ENCODE data around the gene AURKAIP1. TPM values are rescaled to one million over a fixed set of nuclear protein-coding genes. Genes with fewer than 3 reads are reported as not detected.

AURKAIP1 gene
- total and polyA plus RNA-seq, 9 of the 15 experiments (the other 6 are each of a cell fraction or from before 2014, with no cell fraction given), result 7.8 to 478 (median 92.0) TPM

DNA sequence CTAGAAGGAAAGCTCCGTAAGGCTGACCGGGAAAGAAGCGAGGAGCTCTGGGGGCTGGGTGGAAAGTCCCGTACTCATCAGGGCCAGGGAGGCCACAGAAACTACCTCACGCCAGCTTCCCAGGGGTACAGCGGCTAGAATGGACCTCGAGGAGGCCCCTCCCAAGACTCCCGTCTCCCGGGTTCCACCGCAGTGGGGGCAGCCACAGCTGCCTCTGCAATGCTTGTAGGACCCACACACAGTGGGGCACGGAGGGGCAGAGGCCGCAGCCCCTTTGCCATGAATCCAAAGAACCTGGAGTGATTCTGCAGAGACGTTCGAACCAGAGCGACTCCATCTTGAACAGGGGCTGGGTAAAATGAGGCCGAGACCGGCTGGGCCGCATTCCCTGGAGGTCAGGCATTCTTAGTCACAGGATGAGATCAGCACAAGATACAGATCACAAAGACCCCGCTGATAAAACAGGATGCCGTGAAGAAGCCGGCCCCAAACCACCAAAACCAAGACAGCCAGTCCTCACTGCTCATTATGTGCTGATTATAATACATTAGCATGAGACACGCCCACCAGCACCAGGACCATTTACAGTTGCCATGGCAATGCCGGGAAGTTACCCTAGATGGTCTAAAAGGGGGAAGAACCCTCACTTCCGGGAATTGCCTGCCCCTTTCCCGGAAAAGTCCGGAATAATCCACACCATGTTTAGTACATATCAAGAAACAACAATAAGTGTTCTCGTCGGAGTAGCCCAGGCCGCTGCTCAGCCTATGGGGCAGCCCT is 47.6 kb upstream of the AURKAIP1 start (continued):
- TF ChIP-seq GTF3C2 (IDR thresholded peaks at IDR 0.05; ENCODE audit: borderline replicate concordance, extremely low read depth, insufficient read length) (no peak), ATF6 (CRISPR knock-in tag; IDR thresholded peaks at IDR 0.05) (no peak), PTRF (tag; IDR thresholded peaks at IDR 0.05) (peak; percentile 84), ZNF184 (CRISPR knock-in tag; IDR thresholded peaks at IDR 0.05) (no peak), ZNF282 (CRISPR knock-in tag; IDR thresholded peaks at IDR 0.05) (no peak), E2F3 (CRISPR knock-in tag; IDR thresholded peaks at IDR 0.05) (0 out of 2 replicates have a peak, but pooled peaks have one; percentile 62), HIVEP1 (CRISPR knock-in tag; IDR thresholded peaks at IDR 0.05) (peak; percentile 87; the same call in 1 of the 2 replicates), ZNF354B (CRISPR knock-in tag; IDR thresholded peaks at IDR 0.05) (0 out of 2 replicates have a peak, but pooled peaks have one; percentile 76), HDAC2 (IDR thresholded peaks at IDR 0.05) (no peak), ZNF512 (tag; IDR thresholded peaks at IDR 0.05) (no peak), ZNF584 (CRISPR knock-in tag; IDR thresholded peaks at IDR 0.05; ENCODE audit: low read depth) (peak; percentile 74; the same call in 1 of the 2 replicates)
- TF ChIP-seq, protein P1, sequence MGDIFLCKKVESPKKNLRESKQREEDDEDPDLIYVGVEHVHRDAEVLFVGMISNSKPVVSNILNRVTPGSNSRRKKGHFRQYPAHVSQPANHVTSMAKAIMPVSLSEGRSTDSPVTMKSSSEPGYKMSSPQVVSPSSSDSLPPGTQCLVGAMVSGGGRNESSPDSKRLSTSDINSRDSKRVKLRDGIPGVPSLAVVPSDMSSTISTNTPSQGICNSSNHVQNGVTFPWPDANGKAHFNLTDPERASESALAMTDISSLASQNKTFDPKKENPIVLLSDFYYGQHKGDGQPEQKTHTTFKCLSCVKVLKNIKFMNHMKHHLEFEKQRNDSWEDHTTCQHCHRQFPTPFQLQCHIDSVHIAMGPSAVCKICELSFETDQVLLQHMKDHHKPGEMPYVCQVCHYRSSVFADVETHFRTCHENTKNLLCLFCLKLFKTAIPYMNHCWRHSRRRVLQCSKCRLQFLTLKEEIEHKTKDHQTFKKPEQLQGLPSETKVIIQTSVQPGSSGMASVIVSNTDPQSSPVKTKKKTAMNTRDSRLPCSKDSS (IDR thresholded peaks at IDR 0.05; ENCODE audit: low read depth, partially characterized antibody), result no peak
- TF ChIP-seq, protein P2, sequence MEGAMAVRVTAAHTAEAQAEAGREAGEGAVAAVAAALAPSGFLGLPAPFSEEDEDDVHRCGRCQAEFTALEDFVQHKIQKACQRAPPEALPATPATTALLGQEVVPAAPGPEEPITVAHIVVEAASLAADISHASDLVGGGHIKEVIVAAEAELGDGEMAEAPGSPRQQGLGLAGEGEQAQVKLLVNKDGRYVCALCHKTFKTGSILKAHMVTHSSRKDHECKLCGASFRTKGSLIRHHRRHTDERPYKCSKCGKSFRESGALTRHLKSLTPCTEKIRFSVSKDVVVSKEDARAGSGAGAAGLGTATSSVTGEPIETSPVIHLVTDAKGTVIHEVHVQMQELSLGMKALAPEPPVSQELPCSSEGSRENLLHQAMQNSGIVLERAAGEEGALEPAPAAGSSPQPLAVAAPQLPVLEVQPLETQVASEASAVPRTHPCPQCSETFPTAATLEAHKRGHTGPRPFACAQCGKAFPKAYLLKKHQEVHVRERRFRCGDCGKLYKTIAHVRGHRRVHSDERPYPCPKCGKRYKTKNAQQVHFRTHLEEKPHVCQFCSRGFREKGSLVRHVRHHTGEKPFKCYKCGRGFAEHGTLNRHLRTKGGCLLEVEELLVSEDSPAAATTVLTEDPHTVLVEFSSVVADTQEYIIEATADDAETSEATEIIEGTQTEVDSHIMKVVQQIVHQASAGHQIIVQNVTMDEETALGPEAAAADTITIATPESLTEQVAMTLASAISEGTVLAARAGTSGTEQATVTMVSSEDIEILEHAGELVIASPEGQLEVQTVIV (CRISPR knock-in tag; IDR thresholded peaks at IDR 0.05; ENCODE audit: borderline replicate concordance), result no peak
- TF ChIP-seq, protein P3, sequence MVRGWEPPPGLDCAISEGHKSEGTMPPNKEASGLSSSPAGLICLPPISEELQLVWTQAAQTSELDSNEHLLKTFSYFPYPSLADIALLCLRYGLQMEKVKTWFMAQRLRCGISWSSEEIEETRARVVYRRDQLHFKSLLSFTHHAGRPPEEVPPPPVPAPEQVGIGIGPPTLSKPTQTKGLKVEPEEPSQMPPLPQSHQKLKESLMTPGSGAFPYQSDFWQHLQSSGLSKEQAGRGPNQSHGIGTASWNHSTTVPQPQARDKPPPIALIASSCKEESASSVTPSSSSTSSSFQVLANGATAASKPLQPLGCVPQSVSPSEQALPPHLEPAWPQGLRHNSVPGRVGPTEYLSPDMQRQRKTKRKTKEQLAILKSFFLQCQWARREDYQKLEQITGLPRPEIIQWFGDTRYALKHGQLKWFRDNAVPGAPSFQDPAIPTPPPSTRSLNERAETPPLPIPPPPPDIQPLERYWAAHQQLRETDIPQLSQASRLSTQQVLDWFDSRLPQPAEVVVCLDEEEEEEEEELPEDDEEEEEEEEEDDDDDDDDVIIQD (CRISPR knock-in tag; IDR thresholded peaks at IDR 0.05), result peak; percentile 83; the same call in 1 of the 2 replicates

Data from K562 (cell line).